ENCODE results near the gene ZSWIM8. TPM values are rescaled to one million over a fixed set of nuclear protein-coding genes. Genes with fewer than 3 reads are reported as not detected.

Gene ZSWIM8
- total RNA-seq, 4 donors from 2014 or later: 63.2 to 128 (median 79.3) TPM

GRCh38 chr10:73803680-73804286, 18.4 kb downstream of the ZSWIM8 start:
- ATAC-seq (ENCODE audit: low FRiP score): no peak
- TF ChIP-seq CTCF (IDR thresholded peaks at IDR 0.05): no peak
- DNase-seq (ENCODE audit: low spot score): no peak

- DNase-seq (ENCODE audit: low spot score): no peak
These were observed 21.0 kb downstream of the ZSWIM8 start for GRCh38 chr10:73806176-73806950.

GRCh38 chr10:73807471-73807870, 22.1 kb downstream of the ZSWIM8 start:
- DNase-seq (ENCODE audit: low spot score): no peak
- no peak for ATAC-seq (ENCODE audit: low FRiP score)
- TF ChIP-seq CTCF (IDR thresholded peaks at IDR 0.05): no peak

More at GRCh38 chr10:73806176-73806950, 21.0 kb downstream of the ZSWIM8 start:
- TF ChIP-seq CTCF (IDR thresholded peaks at IDR 0.05): no peak
- no peak for ATAC-seq (ENCODE audit: low FRiP score)

- ATAC-seq (ENCODE audit: low FRiP score) (no peak), DNase-seq (ENCODE audit: low spot score) (no peak)
- TF ChIP-seq CTCF (IDR thresholded peaks at IDR 0.05): no peak
These were observed 22.8 kb downstream of the ZSWIM8 start for GRCh38 chr10:73808021-73808815.

GRCh38 chr10:73809061-73809818, 23.8 kb downstream of the ZSWIM8 start:
- TF ChIP-seq CTCF (IDR thresholded peaks at IDR 0.05): no peak
- DNase-seq (ENCODE audit: low spot score) (no peak), ATAC-seq (ENCODE audit: low FRiP score) (no peak)

- no peak for TF ChIP-seq CTCF (IDR thresholded peaks at IDR 0.05)
- no peak for ATAC-seq (ENCODE audit: low FRiP score)
- no peak for DNase-seq (ENCODE audit: low spot score)
These were observed 24.9 kb downstream of the ZSWIM8 start for GRCh38 chr10:73810358-73810734.
